HG03159 (cell line): ENCODE data around the gene GAP43.

Experiments used
- ATAC-seq: cut with Tn5 transposase; IDR thresholded peaks from one replicate; pipeline ENCODE4 v1.9.1; 2021; ENCODE audit warnings: mild to moderate bottlenecking, moderate library complexity; ENCODE audit not compliant: unreplicated experiment

GAP43 gene, protein sequence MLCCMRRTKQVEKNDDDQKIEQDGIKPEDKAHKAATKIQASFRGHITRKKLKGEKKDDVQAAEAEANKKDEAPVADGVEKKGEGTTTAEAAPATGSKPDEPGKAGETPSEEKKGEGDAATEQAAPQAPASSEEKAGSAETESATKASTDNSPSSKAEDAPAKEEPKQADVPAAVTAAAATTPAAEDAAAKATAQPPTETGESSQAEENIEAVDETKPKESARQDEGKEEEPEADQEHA

DNA sequence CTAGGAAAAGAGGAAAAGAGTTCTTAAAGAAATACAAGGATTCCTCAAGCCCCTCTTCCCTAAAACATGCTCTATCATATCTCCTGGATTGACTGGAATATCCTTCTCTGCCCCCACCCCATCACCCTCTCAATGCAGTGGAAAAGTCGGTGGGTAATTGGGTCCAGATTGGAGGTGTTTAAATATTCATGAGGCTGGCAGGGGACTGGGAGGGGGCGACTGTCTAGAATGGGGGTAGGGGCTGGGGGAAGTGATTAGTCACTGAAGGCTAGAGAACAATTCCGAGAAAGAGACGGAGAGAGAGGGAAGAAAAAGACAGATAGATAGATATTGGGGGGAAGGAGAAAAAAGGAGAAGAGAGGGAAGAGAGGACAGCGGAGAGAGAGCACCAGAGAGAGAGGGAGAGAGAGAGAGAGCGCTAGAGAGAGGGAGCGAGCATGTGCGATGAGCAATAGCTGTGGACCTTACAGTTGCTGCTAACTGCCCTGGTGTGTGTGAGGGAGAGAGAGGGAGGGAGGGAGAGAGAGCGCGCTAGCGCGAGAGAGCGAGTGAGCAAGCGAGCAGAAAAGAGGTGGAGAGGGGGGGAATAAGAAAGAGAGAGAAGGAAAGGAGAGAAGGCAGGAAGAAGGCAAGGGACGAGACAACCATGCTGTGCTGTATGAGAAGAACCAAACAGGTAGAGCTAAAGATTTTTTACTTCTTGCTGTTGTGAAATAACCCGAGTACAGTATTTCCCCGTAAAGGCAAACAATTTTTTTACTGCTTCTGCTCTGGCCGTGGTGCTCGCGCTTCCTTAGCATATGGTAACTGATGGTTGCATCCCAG lies at the start of gene GAP43:
TSS of gene GAP43 (plus strand) at position 467 of the 825 bp plus-strand sequence. CDS start at position 647, 180 bp downstream.
- no peak for ATAC-seq

GRCh38 chr3:115576325-115576875 lies 46.9 kb upstream of the GAP43 start:
- ATAC-seq = no peak

DNA sequence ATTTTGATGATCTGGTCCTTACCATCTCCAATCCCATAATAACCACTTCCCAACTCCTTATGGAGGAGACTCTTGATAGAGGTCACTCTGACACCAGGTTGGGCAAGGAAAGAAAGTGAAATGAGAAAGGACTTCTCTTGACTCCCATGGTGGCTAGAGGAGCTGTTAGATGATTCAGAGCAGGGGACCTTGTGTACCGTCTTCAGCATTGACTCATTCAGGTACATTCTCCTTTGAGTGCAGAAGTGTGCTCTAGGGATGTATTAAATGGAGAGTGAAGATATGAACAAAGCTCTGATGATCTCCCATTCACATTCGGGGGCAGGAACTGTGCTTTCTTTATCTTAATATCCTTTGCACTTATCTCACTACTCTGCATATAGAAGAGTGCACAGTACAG lies 46.3 kb upstream of the GAP43 start:
- no peak for ATAC-seq

GRCh38 chr3:115578331-115578730 lies 45.0 kb upstream of the GAP43 start:
- ATAC-seq = no peak

DNA sequence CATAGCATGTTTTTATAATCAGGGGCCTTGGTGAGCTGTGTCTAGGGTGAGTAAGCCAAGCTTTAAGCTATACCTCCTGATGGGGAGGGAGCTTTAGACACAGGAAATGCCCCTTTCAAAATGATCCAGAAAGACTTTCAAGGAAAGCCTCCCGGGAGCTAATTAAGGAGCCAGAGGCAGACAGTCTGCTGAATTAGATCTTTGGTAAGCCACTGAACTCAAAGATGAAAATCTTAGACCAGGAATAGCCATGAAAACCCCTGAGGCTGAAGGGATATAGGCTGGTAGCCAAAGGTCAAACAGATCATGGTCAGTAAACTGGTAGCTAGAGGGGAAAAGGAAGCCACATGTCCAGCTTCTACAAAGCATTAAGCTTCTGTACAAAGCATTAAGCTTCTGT lies 42.7 kb upstream of the GAP43 start:
- no peak for ATAC-seq

DNA sequence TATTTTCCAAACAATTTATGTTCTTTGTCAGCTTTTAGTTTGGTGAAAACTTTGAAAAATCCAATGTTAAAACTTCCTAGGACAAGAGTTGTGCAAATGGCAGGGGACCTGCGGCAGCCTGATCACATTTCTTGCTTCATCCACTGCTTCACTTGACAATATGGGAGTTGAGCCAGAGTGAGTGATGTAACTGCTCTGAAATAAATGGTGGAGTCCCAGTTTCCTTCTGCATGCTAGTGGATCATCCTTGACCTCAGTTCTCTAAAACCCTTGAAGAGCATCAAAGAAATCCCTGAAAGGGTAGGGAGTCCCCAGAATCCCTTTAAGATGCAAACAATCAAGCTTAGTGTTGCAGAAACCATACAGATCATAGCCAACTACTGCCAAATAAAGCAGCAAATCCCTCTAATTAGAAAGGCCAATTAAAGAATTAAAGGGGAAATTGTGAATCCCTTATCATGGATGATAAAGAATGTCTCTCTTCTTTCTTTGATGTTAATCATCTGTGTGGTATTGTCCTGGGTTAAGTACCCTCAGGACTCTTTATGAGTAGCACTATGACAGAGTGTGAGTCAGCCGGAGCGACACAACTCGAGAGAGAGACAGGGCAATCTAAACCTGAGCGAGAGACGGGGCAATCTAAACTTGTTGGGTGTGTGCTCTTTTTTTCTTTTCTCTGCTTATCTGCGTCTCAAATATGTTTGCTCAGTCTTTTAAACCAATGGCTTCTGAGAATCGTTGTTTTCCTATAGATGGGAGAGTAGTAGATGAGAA lies 41.8 kb upstream of the GAP43 start:
- no peak for ATAC-seq

GRCh38 chr3:115588201-115589115 lies 34.9 kb upstream of the GAP43 start:
- no peak for ATAC-seq

GRCh38 chr3:115590873-115591272 lies 32.4 kb upstream of the GAP43 start:
- ATAC-seq = no peak

GRCh38 chr3:115595611-115596275 lies 27.6 kb upstream of the GAP43 start:
- ATAC-seq = no peak

GRCh38 chr3:115598216-115598615 lies 25.1 kb upstream of the GAP43 start:
- no peak for ATAC-seq

GRCh38 chr3:115602194-115602593 lies 21.1 kb upstream of the GAP43 start:
- ATAC-seq = no peak

DNA sequence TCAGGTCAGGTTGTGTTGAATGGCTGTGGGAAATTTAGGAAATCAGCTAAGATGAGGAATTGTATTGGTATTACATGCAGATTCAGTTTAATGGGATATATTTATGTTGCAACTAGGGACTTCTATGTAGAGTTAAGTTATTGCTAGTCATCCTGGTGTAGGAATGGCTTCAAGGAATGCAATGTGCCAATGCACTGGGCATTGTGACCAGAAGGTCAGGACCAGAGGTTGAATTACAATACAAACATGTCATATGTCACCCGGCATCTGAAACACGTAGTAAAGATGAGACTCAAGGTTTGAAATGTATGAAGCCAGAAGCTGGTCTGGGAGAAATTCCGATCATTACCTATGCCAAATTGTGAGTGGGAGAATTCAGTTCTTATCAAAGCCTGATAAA lies 11.7 kb upstream of the GAP43 start:
- ATAC-seq = no peak

GRCh38 chr3:115615001-115615814 lies 8.1 kb upstream of the GAP43 start:
- ATAC-seq = no peak

GRCh38 chr3:115616461-115616860 lies 6.8 kb upstream of the GAP43 start:
- no peak for ATAC-seq

DNA sequence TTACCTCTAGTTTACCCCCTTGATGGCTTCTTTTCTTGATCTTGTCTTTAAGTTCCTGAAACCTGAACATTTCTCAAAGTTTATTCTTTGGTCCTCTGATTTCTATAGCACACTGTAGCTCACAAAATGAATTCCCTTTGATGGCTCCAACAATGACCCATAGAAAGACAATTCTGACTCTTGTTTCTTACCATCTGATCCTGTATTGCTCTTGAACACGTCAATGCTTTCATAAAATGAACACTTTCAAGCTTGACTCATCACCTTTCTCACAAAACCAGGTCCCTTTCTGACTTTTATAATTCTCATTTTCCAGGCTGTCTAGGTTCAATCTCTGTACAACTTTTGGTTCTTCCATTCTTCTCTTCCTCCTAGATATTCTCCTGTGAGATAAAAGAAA lies 5.7 kb upstream of the GAP43 start:
- ATAC-seq = no peak

- no peak for ATAC-seq
Observed at GRCh38 chr3:115624029-115624741, 875 bp downstream of the GAP43 start.

GRCh38 chr3:115624901-115625300 lies 1.6 kb downstream of the GAP43 start:
- no peak for ATAC-seq

DNA sequence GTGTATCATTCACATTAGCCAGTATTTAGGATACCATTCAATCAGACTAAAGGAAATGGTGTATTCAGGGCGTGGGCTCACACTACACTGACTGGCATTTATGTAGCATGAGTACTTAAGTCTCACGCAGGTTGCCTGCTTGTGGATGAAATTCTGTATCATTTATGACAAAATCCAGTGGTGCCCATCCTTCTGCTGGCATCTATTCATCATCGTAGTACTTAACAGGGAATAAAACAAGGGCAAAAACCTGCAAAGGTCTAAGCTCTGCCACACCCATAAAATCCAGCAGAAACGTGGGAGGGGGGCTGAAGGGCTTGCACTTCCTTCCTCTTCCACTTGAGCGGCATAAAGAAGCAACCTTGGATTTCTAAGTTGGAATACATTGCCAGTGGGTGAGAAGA lies 2.7 kb downstream of the GAP43 start:
- ATAC-seq = no peak
